ENCODE data around the gene TAP2.

DNA sequence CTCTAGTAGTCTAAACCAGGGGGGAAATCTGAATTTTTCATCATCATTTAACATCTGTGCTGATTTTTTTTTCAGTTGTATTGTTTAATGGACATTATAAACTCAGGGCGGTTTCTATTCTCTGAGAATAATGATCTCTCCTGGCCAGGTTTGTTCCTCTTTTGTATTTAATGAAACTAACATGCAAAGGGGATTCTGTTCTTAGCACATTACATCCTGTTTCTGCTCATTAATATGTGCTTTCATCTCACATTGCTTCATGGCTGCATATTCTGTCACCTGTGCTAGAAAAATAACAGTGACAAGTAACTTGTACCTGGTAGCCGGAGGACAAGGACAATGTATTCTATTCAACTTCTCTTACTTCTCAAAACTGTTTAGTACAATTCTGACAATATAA is 22.5 kb downstream of the TAP2 start:
- TF ChIP-seq, protein P1, sequence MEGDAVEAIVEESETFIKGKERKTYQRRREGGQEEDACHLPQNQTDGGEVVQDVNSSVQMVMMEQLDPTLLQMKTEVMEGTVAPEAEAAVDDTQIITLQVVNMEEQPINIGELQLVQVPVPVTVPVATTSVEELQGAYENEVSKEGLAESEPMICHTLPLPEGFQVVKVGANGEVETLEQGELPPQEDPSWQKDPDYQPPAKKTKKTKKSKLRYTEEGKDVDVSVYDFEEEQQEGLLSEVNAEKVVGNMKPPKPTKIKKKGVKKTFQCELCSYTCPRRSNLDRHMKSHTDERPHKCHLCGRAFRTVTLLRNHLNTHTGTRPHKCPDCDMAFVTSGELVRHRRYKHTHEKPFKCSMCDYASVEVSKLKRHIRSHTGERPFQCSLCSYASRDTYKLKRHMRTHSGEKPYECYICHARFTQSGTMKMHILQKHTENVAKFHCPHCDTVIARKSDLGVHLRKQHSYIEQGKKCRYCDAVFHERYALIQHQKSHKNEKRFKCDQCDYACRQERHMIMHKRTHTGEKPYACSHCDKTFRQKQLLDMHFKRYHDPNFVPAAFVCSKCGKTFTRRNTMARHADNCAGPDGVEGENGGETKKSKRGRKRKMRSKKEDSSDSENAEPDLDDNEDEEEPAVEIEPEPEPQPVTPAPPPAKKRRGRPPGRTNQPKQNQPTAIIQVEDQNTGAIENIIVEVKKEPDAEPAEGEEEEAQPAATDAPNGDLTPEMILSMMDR (IDR thresholded peaks at IDR 0.05), result no peak
- TF ChIP-seq POLR2AphosphoS5 (IDR thresholded peaks at IDR 0.05) (no peak), POLR2A (IDR thresholded peaks at IDR 0.05) (no peak)
